Left cardiac atrium (tissue), 4 donors: ENCODE measurements around the gene CACNA2D4. TPM values are rescaled to one million over a fixed set of nuclear protein-coding genes. Genes with fewer than 3 reads are reported as not detected.
A peak's percentile ranks its signal among the peaks of the same experiment; 100 is the strongest.

Experiments used
- ATAC-seq, 2 donors: fragments of 200-7000 bp; cut with Tn5 transposase; one replicate each; pipeline ENCODE4 v1.9.1; 2020; ENCODE audit warnings: mild to moderate bottlenecking in 2 of 2, moderate library complexity in 2 of 2
- DNase-seq: peaks from one replicate; pipeline ENCODE4 v3.0.0-alpha.2; 2020
- intact Hi-C, 2 donors: fragments of 100-400 bp; cut with DNase I; formaldehyde crosslinking; loops; one replicate each; pipeline versions ENCODE4 v1.14.1 to v1.15.1; 2022 to 2023
- total RNA-seq, 2 donors: library from RNA; stranded (reverse); fragmentation: NEBNext Ultra II Directional; extraction: Animal tissue kit (Norgen Biotek cat#: 25700); gene quantifications; one replicate each; pipeline ENCODE4 v1.2.1, GENCODE V29; 2021
- donor health status: DM: no; HTN: yes; CAD: no.
- donor health status: DM: no; HTN: yes; CAD: no; lungs with severe emphysema.
- donor health status: DM: yes; HTN: yes; CAD: no.
- donor health status: Dilated cardiomyopathy.

The CACNA2D4 gene
- total RNA-seq, 2 donors from 2014 or later = 1.7 to 2.6 TPM

- DNase-seq (no peak), ATAC-seq (peak in 1 of 2 donors; percentile 38)
- intact Hi-C loops = loop anchor here (5.0 kb wide), 2 partner anchors 284 to 304 kb away; no protein-coding TSS in a partner anchor
Measured at GRCh38 chr12:1935700-1936378, 17.4 kb upstream of the CACNA2D4 start.

GRCh38 chr12:1935242-1935641 lies 16.8 kb upstream of the CACNA2D4 start:
- ATAC-seq (peak in 1 of 2 donors; percentile 4), DNase-seq (no peak)
- intact Hi-C loops = loop anchor here (5.0 kb wide), 2 partner anchors 283 to 303 kb away; no protein-coding TSS in a partner anchor

- DNase-seq (no peak), ATAC-seq (no peak)
- intact Hi-C loops = loop anchor here (5.0 kb wide), 2 partner anchors 283 to 303 kb away; no protein-coding TSS in a partner anchor
Measured at GRCh38 chr12:1934831-1935230, 16.4 kb upstream of the CACNA2D4 start.

GRCh38 chr12:1934068-1934467 lies 15.6 kb upstream of the CACNA2D4 start:
- no peak for DNase-seq
- intact Hi-C loops = no loop called here

GRCh38 chr12:1933342-1934051 lies 15.0 kb upstream of the CACNA2D4 start:
- intact Hi-C loops = no loop called here
- DNase-seq (no peak), ATAC-seq (no peak)

More at GRCh38 chr12:1934068-1934467, 15.6 kb upstream of the CACNA2D4 start:
- no peak for ATAC-seq

GRCh38 chr12:1932264-1932777 lies 13.9 kb upstream of the CACNA2D4 start:
- ATAC-seq (peak; percentile 62 to 80), DNase-seq (peak; percentile 66)
- intact Hi-C loops = no loop called here

- DNase-seq (no peak), ATAC-seq (no peak)
- intact Hi-C loops = no loop called here
Measured at GRCh38 chr12:1931642-1932041, 13.2 kb upstream of the CACNA2D4 start.

GRCh38 chr12:1930803-1931597 lies 12.5 kb upstream of the CACNA2D4 start:
- DNase-seq = no peak

GRCh38 chr12:1929985-1930802 lies 11.7 kb upstream of the CACNA2D4 start:
- intact Hi-C loops = no loop called here
- no peak for DNase-seq
- no peak for ATAC-seq

More at GRCh38 chr12:1930803-1931597, 12.5 kb upstream of the CACNA2D4 start:
- intact Hi-C loops = no loop called here
- ATAC-seq = no peak

- DNase-seq (no peak), ATAC-seq (no peak)
- intact Hi-C loops = no loop called here
Measured at GRCh38 chr12:1929241-1929984, 11.0 kb upstream of the CACNA2D4 start.

- DNase-seq (no peak), ATAC-seq (no peak)
- intact Hi-C loops = no loop called here
Measured at GRCh38 chr12:1928439-1929121, 10.1 kb upstream of the CACNA2D4 start.

- ATAC-seq (peak; percentile 66 to 72), DNase-seq (peak; percentile 67)
- intact Hi-C loops = no loop called here
Measured at GRCh38 chr12:1927751-1928351, 9.4 kb upstream of the CACNA2D4 start.

- no peak for ATAC-seq
- intact Hi-C loops = no loop called here
- no peak for DNase-seq
Measured at GRCh38 chr12:1927051-1927680, 8.7 kb upstream of the CACNA2D4 start.

- intact Hi-C loops = no loop called here
- DNase-seq (no peak), ATAC-seq (peak in 1 of 2 donors; percentile 60)
Measured at GRCh38 chr12:1926251-1926657, 7.8 kb upstream of the CACNA2D4 start.

GRCh38 chr12:1925684-1926006 lies 7.2 kb upstream of the CACNA2D4 start:
- ATAC-seq = no peak
- intact Hi-C loops = no loop called here
- no peak for DNase-seq

GRCh38 chr12:1924996-1925683 lies 6.7 kb upstream of the CACNA2D4 start:
- no peak for DNase-seq
- ATAC-seq = no peak
- intact Hi-C loops = no loop called here
